GM18505 (cell line): ENCODE data around the gene TNFAIP1.
A peak's percentile ranks its signal among the peaks of the same experiment; 100 is the strongest.

ENCODE experiments used
- ATAC-seq: cut with Tn5 transposase; IDR thresholded peaks from one replicate; pipeline ENCODE4 v1.9.1; 2021; ENCODE audit not compliant: unreplicated experiment
- POLR2A ChIP-seq: IDR thresholded peaks from 4 replicates; pipeline ENCODE4 v1.6.1; 2011; ENCODE audit warnings: borderline replicate concordance; ENCODE audit not compliant: insufficient read depth, insufficient read length; ENCODE audit errors: extremely low read depth

The TNFAIP1 gene

GRCh38 chr17:28344435-28344901, 8.9 kb downstream of the TNFAIP1 start:
- no peak for ATAC-seq
- TF ChIP-seq POLR2A = no peak

GRCh38 chr17:28345419-28346198, 10.0 kb downstream of the TNFAIP1 start:
- TF ChIP-seq POLR2A = peak; percentile 42
- ATAC-seq = no peak

GRCh38 chr17:28346199-28346580, 10.6 kb downstream of the TNFAIP1 start:
- no peak for ATAC-seq
- no peak for TF ChIP-seq POLR2A

GRCh38 chr17:28346746-28347246, 11.2 kb downstream of the TNFAIP1 start:
- ATAC-seq = no peak
- TF ChIP-seq POLR2A = no peak

- TF ChIP-seq POLR2A = no peak
- ATAC-seq = no peak
These were observed 11.8 kb downstream of the TNFAIP1 start for GRCh38 chr17:28347261-28347891.

GRCh38 chr17:28348979-28349378, 13.4 kb downstream of the TNFAIP1 start:
- no peak for ATAC-seq
- TF ChIP-seq POLR2A = no peak

GRCh38 chr17:28350271-28350670, 14.7 kb downstream of the TNFAIP1 start:
- no peak for ATAC-seq
- no peak for TF ChIP-seq POLR2A

GRCh38 chr17:28357061-28357900, 21.7 kb downstream of the TNFAIP1 start, which contains the start of gene POLDIP2:
POLDIP2 (minus strand) TSS chr17:28357527; CDS start chr17:28357448, 79 bp downstream.
- TF ChIP-seq POLR2A = peak; percentile 93

GRCh38 chr17:28357901-28358197, 22.3 kb downstream of the TNFAIP1 start:
- no peak for ATAC-seq

More at GRCh38 chr17:28357061-28357900, 21.7 kb downstream of the TNFAIP1 start, which contains the start of gene POLDIP2:
- ATAC-seq = peak; percentile 97

GRCh38 chr17:28363186-28363585, 27.6 kb downstream of the TNFAIP1 start:
- TF ChIP-seq POLR2A = no peak
- ATAC-seq = no peak

More at GRCh38 chr17:28357901-28358197, 22.3 kb downstream of the TNFAIP1 start:
- TF ChIP-seq POLR2A = no peak

- no peak for ATAC-seq
- no peak for TF ChIP-seq POLR2A
These were observed 28.5 kb downstream of the TNFAIP1 start for GRCh38 chr17:28363776-28364650.

- no peak for TF ChIP-seq POLR2A
- no peak for ATAC-seq
These were observed 29.3 kb downstream of the TNFAIP1 start, which contains the start of gene SEBOX for GRCh38 chr17:28364665-28365363. SEBOX (minus strand) TSS chr17:28365199; CDS start chr17:28365151, 48 bp downstream.
